Activated naive CD4-positive, alpha-beta T cell treated with anti-CD3 and anti-CD28 coated beads, Interleukin-2, amount 10 ng/mL, durations not matched to agents 7 days and 5 days (primary cell): ENCODE measurements around the gene SUGP2.

ENCODE experiments used
- CTCF ChIA-PET: fragments of 350-600 bp; sonication (Branson Sonifier 250); formaldehyde crosslinking; loops from one replicate; lab custom pipeline; 2021; ENCODE audit warnings: antibody characterized with exemption; lab: Charles Lee
- DNase-seq: peaks from one replicate; pipeline ENCODE4 v3.0.0-alpha.2; 2020
- H3K27ac Mint-ChIP-seq: one replicate; pipeline ENCODE4 v1.8.0; 2021; ENCODE audit warnings: mild to moderate bottlenecking, moderate library complexity, mixed read lengths
- H3K27me3 Mint-ChIP-seq: one replicate; pipeline ENCODE4 v1.8.0; 2021; ENCODE audit warnings: mild to moderate bottlenecking, mixed read lengths
- H3K36me3 Mint-ChIP-seq: one replicate; pipeline ENCODE4 v1.8.0; 2021; ENCODE audit warnings: mixed read lengths
- H3K4me1 Mint-ChIP-seq: one replicate; pipeline ENCODE4 v1.8.0; 2021; ENCODE audit warnings: mixed read lengths
- H3K4me3 Mint-ChIP-seq: one replicate; pipeline ENCODE4 v1.8.0; 2021; ENCODE audit warnings: mild to moderate bottlenecking, moderate library complexity, mixed read lengths
- H3K9me3 Mint-ChIP-seq: one replicate; pipeline ENCODE4 v1.8.0; 2021; ENCODE audit warnings: mixed read lengths

SUGP2 gene

GRCh38 chr19:19064098-19064722, 30.9 kb upstream of the SUGP2 start:
- H3K4me1 Mint-ChIP-seq: peaks cover 45% of the 10 kb centered on the region
- no peak for DNase-seq
- H3K27ac Mint-ChIP-seq: peak overlapping the region; percentile 93
- H3K36me3 Mint-ChIP-seq: peaks cover 10% of the 10 kb centered on the region
- H3K27me3 Mint-ChIP-seq: no peaks in the 10 kb centered on the region
- peak overlapping the region; percentile 92 for H3K4me3 Mint-ChIP-seq
- no peaks in the 10 kb centered on the region for H3K9me3 Mint-ChIP-seq
- CTCF ChIA-PET: no interaction called here

- no peaks in the 10 kb centered on the region for H3K9me3 Mint-ChIP-seq
- H3K36me3 Mint-ChIP-seq: peaks cover 7% of the 10 kb centered on the region
- H3K27ac Mint-ChIP-seq: peak within 1 kb of the TSS; percentile 93
- CTCF ChIA-PET: interaction anchor here (0.6 to 1.7 kb wide), 3 partner anchors 9 to 111 kb away, joined by 3 to 5 read pairs (median 3); no protein-coding TSS in a partner anchor
- peak within 1 kb of the TSS; percentile 92 for H3K4me3 Mint-ChIP-seq
- DNase-seq: peak; percentile 100
- H3K4me1 Mint-ChIP-seq: peaks cover 40% of the 10 kb centered on the region
- H3K27me3 Mint-ChIP-seq: no peaks in the 10 kb centered on the region
These were observed 30.1 kb upstream of the SUGP2 start, which contains the start of gene SLC25A42 for GRCh38 chr19:19063183-19064097. TSS of gene SLC25A42 (plus strand) at chr19:19063994. CDS start at chr19:19096125, 32,131 bp downstream.

DNA sequence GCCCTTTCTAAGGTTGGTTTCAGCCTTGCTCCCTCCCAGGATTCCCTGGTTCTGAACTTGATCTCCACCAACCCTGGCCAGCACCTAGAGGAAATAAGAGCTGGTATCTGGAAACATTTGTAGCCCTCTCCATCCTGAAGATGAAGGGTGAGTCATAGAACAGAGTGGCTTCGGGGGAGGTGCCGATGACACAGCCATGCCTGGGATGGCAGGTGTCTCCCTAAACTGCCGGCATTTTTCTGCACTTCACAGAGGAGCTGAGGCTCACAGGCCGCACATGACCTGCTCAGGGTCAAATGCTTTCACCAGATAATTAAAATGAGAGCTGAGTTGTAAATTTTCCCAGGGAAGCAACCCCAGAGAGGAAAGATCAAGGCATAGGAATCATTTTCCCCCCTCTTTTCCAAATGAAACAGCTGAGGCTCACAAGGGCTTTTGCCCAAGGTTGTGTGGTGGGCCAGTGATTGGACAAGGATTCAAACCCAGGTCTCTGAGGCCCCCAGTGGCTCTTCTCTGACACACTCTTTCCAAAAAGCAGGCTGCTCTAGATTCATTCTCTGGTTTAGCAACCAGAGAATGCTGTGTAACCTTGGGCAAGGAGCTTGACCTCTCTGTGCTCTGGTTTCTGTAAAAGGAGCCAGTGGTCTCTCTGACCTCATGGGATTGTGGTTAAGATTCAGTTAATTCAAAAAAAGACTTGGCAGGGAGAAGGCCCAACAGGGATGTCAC, 29.3 kb upstream of the SUGP2 start:
- CTCF ChIA-PET: interaction anchor here (0.6 to 1.7 kb wide), 3 partner anchors 8 to 112 kb away, joined by 3 to 5 read pairs (median 3); no protein-coding TSS in a partner anchor
- Mint-ChIP-seq H3K9me3 (no peaks in the 10 kb centered on the region), H3K27me3 (no peaks in the 10 kb centered on the region), H3K36me3 (peaks cover 9% of the 10 kb centered on the region), H3K4me3 (peak overlapping the region; percentile 92), H3K4me1 (peaks cover 37% of the 10 kb centered on the region), H3K27ac (peak overlapping the region; percentile 76)
- no peak for DNase-seq

- DNase-seq: no peak
- Mint-ChIP-seq H3K36me3 (peaks cover 9% of the 10 kb centered on the region), H3K27me3 (no peaks in the 10 kb centered on the region), H3K9me3 (no peaks in the 10 kb centered on the region), H3K27ac (peak overlapping the region; percentile 37), H3K4me1 (peaks cover 27% of the 10 kb centered on the region), H3K4me3 (no peak overlapping the region)
- CTCF ChIA-PET: no interaction called here
These were observed 28.2 kb upstream of the SUGP2 start for GRCh38 chr19:19061506-19061905.

- no peak for DNase-seq
- Mint-ChIP-seq H3K36me3 (peaks cover 13% of the 10 kb centered on the region), H3K27ac (peak overlapping the region; percentile 64), H3K9me3 (no peaks in the 10 kb centered on the region), H3K4me3 (no peak overlapping the region), H3K4me1 (peaks cover 15% of the 10 kb centered on the region), H3K27me3 (no peaks in the 10 kb centered on the region)
- CTCF ChIA-PET: no interaction called here
These were observed 26.7 kb upstream of the SUGP2 start for GRCh38 chr19:19059837-19060611.

- Mint-ChIP-seq H3K36me3 (peaks cover 15% of the 10 kb centered on the region), H3K4me1 (peaks cover 11% of the 10 kb centered on the region), H3K27me3 (no peaks in the 10 kb centered on the region), H3K9me3 (no peaks in the 10 kb centered on the region), H3K4me3 (no peak overlapping the region), H3K27ac (no peak overlapping the region)
- CTCF ChIA-PET: no interaction called here
- DNase-seq: no peak
These were observed 25.9 kb upstream of the SUGP2 start for GRCh38 chr19:19059018-19059836.

DNA sequence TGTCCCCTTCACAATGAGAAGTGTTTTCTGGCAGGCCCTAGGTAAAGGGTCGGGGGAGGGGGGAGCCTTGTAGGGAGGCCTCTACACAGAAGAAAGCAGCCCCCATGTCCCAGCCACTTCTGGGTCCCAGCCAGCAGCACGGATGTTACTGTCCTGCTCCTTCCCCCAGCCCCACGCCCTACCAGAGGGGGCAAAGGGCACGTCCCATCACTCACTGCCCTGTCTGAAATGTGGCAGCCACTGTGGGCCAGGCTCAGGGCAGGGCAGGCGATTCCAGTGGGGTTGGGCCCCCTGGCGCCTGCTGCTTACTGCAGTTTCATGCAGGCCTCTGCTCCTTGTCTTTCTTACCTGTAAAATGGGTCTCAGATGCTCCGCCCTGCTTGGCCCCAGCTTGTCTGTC, 24.4 kb upstream of the SUGP2 start:
- Mint-ChIP-seq H3K36me3 (peaks cover 22% of the 10 kb centered on the region), H3K27me3 (no peaks in the 10 kb centered on the region), H3K27ac (no peak overlapping the region), H3K9me3 (no peaks in the 10 kb centered on the region), H3K4me3 (no peak overlapping the region), H3K4me1 (peaks cover 5% of the 10 kb centered on the region)
- no peak for DNase-seq
- CTCF ChIA-PET: no interaction called here

GRCh38 chr19:19057317-19057716, 24.0 kb upstream of the SUGP2 start:
- Mint-ChIP-seq H3K27ac (no peak overlapping the region), H3K4me1 (peaks cover 1% of the 10 kb centered on the region), H3K27me3 (no peaks in the 10 kb centered on the region), H3K9me3 (no peaks in the 10 kb centered on the region), H3K4me3 (no peak overlapping the region), H3K36me3 (peaks cover 23% of the 10 kb centered on the region)
- CTCF ChIA-PET: no interaction called here
- DNase-seq: no peak

DNA sequence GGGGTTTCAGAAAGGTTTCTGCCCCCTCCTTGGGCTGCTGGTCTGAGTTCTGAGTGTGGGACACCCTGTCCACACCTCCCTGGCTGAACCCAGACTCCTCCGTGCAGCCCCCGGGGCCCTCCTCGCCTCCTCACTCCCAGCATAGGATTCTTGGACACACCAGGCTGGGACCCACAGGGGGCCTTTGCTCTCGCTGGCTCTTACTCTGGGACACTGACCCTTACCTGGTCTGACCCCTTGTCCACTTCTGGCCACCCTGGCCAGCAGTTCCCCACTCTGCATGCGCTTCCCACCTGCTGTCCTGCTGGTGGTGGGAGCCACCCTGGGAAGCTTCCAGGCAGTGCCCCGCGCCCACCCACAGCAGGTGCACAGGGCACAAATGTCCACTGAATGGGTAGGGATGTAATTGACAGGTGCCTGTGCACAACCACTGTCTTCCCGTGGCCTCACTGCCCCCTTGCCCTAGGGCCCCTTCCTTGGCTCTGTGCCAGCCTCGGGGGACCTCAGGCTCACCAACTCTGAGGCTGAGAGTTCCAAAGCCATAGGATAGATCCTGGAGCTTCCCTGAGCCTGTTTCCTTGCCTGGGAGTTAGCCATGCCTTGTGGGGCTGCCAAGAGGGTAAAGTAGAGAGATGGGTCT, 23.4 kb upstream of the SUGP2 start:
- H3K4me1 Mint-ChIP-seq: no peaks in the 10 kb centered on the region
- H3K36me3 Mint-ChIP-seq: peaks cover 28% of the 10 kb centered on the region
- no peaks in the 10 kb centered on the region for H3K9me3 Mint-ChIP-seq
- CTCF ChIA-PET: no interaction called here
- H3K27ac Mint-ChIP-seq: no peak overlapping the region
- no peaks in the 10 kb centered on the region for H3K27me3 Mint-ChIP-seq
- DNase-seq: no peak
- no peak overlapping the region for H3K4me3 Mint-ChIP-seq

DNA sequence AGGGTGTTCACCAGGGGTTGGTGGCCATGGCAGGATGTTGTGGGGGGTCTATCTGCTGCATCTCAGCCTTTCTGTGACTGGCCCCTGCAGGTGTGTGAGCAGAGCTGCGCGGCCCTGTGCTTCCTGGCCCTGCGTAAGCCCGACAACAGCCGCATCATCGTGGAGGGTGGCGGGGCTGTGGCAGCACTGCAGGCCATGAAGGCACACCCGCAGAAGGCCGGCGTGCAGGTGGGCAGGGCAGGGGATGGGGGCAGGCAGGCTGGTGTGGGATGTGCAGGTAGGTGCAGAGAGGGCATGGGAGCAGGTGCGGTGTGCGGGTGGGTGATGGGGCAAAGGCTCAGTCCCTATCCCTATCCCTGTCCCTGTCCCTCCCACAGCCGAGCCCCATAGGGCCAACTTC, 22.4 kb upstream of the SUGP2 start:
- CTCF ChIA-PET: interaction anchor here (0.6 to 2.1 kb wide), 2 partner anchors 85 to 91 kb away, joined by 3 to 7 read pairs; no protein-coding TSS in a partner anchor
- Mint-ChIP-seq H3K27me3 (no peaks in the 10 kb centered on the region), H3K4me1 (no peaks in the 10 kb centered on the region), H3K27ac (no peak overlapping the region), H3K36me3 (peaks cover 28% of the 10 kb centered on the region), H3K4me3 (no peak overlapping the region), H3K9me3 (no peaks in the 10 kb centered on the region)
- DNase-seq: no peak

GRCh38 chr19:19054939-19055440, 21.7 kb upstream of the SUGP2 start:
- Mint-ChIP-seq H3K9me3 (no peaks in the 10 kb centered on the region), H3K27me3 (no peaks in the 10 kb centered on the region), H3K27ac (no peak overlapping the region), H3K4me1 (no peaks in the 10 kb centered on the region), H3K4me3 (no peak overlapping the region), H3K36me3 (peaks cover 26% of the 10 kb centered on the region)
- DNase-seq: no peak
- CTCF ChIA-PET: interaction anchor here (0.6 to 2.1 kb wide), 5 partner anchors 34 to 92 kb away, joined by 3 to 13 read pairs (median 3); no protein-coding TSS in a partner anchor

DNA sequence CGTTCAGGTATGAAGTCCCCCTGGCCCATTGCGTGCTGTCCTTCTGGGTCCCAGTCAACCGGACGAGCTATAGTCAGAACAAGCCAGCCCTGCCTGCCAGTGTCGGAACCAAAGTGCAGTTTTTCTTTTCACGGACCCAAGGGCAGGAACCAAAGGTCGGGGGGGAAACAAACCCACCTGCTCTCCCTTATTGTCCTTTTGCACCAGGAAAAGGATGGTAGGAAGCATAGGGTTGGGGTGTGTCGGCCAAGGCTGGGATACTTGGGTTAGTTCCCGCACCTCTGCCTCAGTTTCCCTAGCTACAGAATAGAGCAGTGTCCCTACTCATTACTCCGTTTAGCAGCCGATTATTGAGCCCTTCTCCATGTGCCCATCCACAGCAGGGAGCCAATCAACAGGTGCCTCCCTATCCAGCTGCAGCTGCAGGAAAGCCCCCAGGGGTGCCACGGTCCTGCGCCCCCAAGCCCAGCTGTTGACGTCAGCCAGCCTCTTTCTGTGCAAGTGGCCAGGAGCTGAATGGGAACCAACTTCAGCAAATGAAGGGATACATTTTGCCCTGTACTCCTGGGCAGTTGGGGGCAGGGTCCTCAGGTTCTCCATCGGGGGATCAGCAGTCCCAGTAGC, 21.1 kb upstream of the SUGP2 start:
- peaks cover 25% of the 10 kb centered on the region for H3K36me3 Mint-ChIP-seq
- no peaks in the 10 kb centered on the region for H3K27me3 Mint-ChIP-seq
- no peak overlapping the region for H3K4me3 Mint-ChIP-seq
- CTCF ChIA-PET: interaction anchor here (0.8 to 2.1 kb wide), 7 partner anchors 8 to 120 kb away, joined by 3 to 13 read pairs (median 4); no protein-coding TSS in a partner anchor
- no peaks in the 10 kb centered on the region for H3K4me1 Mint-ChIP-seq
- no peaks in the 10 kb centered on the region for H3K9me3 Mint-ChIP-seq
- no peak for DNase-seq
- H3K27ac Mint-ChIP-seq: no peak overlapping the region
